NCI-H345 (cell line): ENCODE measurements around the gene SYVN1.
"Not testable (repeated sequence)": the region's sequence is repeated elsewhere in the genome, so short reads cannot be mapped to it uniquely, and the experiment has no call there.

Experiments used
- DNase-seq: peaks from one replicate; lab custom pipeline; 2025; lab: John Stamatoyannopoulos, UW

The SYVN1 gene

GRCh38 chr11:65134240-65134951 is at the start of gene SYVN1:
Gene SYVN1, minus strand, starts transcription at chr11:65134519. Its CDS starts 918 bp downstream, at chr11:65133601.
- DNase-seq, result peak; percentile 92

GRCh38 chr11:65183201-65183891 is 49.0 kb upstream of the SYVN1 start:
- DNase-seq, result no peak

- peak; percentile 52 for DNase-seq
Measured at GRCh38 chr11:65182258-65183170, 48.2 kb upstream of the SYVN1 start.

- peak; percentile 63 for DNase-seq
Measured at GRCh38 chr11:65181569-65182257, 47.4 kb upstream of the SYVN1 start, which contains the start of gene CAPN1. Gene CAPN1, plus strand, starts transcription at chr11:65181928. Its CDS starts 774 bp downstream, at chr11:65182702.

- peak; percentile 56 for DNase-seq
Measured at GRCh38 chr11:65180877-65181568, 46.7 kb upstream of the SYVN1 start.

- not testable (repeated sequence) for DNase-seq
Measured at GRCh38 chr11:65174571-65175010, 40.3 kb upstream of the SYVN1 start.

- DNase-seq, result no peak
Measured at GRCh38 chr11:65172600-65172999, 38.3 kb upstream of the SYVN1 start.

- no peak for DNase-seq
Measured at GRCh38 chr11:65170058-65170534, 35.8 kb upstream of the SYVN1 start, which contains the start of gene SPDYC. Gene SPDYC, plus strand, starts transcription at chr11:65170233. Its CDS starts 1,125 bp downstream, at chr11:65171358.

- DNase-seq, result no peak
Measured at GRCh38 chr11:65169164-65169641, 34.9 kb upstream of the SYVN1 start.

- no peak for DNase-seq
Measured at GRCh38 chr11:65167656-65168055, 33.3 kb upstream of the SYVN1 start.

- DNase-seq, result no peak
Measured at GRCh38 chr11:65166893-65167292, 32.6 kb upstream of the SYVN1 start.

- DNase-seq, result no peak
Measured at GRCh38 chr11:65165410-65166317, 31.3 kb upstream of the SYVN1 start.

- DNase-seq, result no peak
Measured at GRCh38 chr11:65163684-65164083, 29.4 kb upstream of the SYVN1 start.

GRCh38 chr11:65160643-65161042 is 26.3 kb upstream of the SYVN1 start:
- no peak for DNase-seq

- no peak for DNase-seq
Measured at GRCh38 chr11:65159012-65159411, 24.7 kb upstream of the SYVN1 start.

- DNase-seq, result no peak
Measured at GRCh38 chr11:65157336-65157735, 23.0 kb upstream of the SYVN1 start.

GRCh38 chr11:65156926-65157325 is 22.6 kb upstream of the SYVN1 start:
- DNase-seq, result no peak

GRCh38 chr11:65156256-65156655 is 21.9 kb upstream of the SYVN1 start:
- DNase-seq, result no peak

- no peak for DNase-seq
Measured at GRCh38 chr11:65152122-65152521, 17.8 kb upstream of the SYVN1 start.
